NCI-H526 (cell line): ENCODE results near the gene RIC1.
"Not testable (repeated sequence)": the region's sequence is repeated elsewhere in the genome, so short reads cannot be mapped to it uniquely, and the experiment has no call there.

Experiments used
- DNase-seq, 2 experiments: peaks; one replicate each; lab custom pipeline; 2025; lab: John Stamatoyannopoulos, UW

RIC1 gene, protein sequence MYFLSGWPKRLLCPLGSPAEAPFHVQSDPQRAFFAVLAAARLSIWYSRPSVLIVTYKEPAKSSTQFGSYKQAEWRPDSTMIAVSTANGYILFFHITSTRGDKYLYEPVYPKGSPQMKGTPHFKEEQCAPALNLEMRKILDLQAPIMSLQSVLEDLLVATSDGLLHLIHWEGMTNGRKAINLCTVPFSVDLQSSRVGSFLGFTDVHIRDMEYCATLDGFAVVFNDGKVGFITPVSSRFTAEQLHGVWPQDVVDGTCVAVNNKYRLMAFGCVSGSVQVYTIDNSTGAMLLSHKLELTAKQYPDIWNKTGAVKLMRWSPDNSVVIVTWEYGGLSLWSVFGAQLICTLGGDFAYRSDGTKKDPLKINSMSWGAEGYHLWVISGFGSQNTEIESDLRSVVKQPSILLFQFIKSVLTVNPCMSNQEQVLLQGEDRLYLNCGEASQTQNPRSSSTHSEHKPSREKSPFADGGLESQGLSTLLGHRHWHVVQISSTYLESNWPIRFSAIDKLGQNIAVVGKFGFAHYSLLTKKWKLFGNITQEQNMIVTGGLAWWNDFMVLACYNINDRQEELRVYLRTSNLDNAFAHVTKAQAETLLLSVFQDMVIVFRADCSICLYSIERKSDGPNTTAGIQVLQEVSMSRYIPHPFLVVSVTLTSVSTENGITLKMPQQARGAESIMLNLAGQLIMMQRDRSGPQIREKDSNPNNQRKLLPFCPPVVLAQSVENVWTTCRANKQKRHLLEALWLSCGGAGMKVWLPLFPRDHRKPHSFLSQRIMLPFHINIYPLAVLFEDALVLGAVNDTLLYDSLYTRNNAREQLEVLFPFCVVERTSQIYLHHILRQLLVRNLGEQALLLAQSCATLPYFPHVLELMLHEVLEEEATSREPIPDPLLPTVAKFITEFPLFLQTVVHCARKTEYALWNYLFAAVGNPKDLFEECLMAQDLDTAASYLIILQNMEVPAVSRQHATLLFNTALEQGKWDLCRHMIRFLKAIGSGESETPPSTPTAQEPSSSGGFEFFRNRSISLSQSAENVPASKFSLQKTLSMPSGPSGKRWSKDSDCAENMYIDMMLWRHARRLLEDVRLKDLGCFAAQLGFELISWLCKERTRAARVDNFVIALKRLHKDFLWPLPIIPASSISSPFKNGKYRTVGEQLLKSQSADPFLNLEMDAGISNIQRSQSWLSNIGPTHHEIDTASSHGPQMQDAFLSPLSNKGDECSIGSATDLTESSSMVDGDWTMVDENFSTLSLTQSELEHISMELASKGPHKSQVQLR (N-terminal part only)

GRCh38 chr9:5628530-5629311, at the start of gene RIC1:
Gene RIC1, plus strand, starts transcription at chr9:5629107. Its CDS starts 203 bp downstream, at chr9:5629310.
- DNase-seq, result peak; percentile 77 to 92

- DNase-seq, result no peak
Measured at GRCh38 chr9:5579881-5580280, 49.0 kb upstream of the RIC1 start.

GRCh38 chr9:5580650-5581049, 48.3 kb upstream of the RIC1 start:
- no peak for DNase-seq

GRCh38 chr9:5581706-5582105, 47.2 kb upstream of the RIC1 start:
- not testable (repeated sequence) for DNase-seq

GRCh38 chr9:5582835-5583195, 46.1 kb upstream of the RIC1 start:
- no peak for DNase-seq

DNA sequence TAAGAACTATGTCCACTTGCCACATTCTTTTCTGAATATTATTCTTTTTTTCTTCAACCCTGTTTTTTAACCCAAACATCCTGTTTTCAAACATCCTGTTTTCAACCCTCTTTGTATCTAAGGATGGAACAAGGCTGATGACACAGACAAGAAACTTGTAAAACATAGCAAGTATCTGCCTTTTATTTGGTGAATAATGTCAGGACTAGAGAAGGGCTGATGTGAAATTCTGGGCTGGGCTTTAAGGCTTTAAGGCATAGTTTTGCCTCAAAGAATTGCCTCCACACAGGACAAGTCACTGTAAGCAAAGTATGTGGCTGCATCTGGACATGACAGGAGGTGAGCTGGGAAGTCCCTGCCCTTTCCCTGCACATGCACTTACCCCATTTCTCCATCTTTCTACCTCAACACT, 42.5 kb upstream of the RIC1 start:
- DNase-seq, result no peak

DNA sequence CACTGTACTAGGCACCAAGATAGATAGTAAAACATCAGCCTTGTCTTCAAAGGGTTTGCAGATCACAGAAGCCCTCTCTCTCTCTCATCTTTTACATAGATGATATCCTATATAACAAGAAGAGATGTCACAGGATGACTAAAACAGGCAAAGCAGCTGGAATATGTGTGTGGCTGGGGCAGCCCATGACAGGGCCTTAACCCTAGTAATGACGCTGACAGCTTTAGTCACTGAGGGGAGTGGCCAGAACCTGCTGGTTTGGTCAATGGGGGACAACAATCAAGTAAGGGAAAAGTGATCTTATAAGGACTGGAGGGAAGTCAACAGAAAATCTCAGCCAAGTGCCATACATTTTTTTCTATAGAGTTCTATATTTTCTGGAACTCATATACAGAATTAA, 41.9 kb upstream of the RIC1 start:
- DNase-seq, result no peak

DNA sequence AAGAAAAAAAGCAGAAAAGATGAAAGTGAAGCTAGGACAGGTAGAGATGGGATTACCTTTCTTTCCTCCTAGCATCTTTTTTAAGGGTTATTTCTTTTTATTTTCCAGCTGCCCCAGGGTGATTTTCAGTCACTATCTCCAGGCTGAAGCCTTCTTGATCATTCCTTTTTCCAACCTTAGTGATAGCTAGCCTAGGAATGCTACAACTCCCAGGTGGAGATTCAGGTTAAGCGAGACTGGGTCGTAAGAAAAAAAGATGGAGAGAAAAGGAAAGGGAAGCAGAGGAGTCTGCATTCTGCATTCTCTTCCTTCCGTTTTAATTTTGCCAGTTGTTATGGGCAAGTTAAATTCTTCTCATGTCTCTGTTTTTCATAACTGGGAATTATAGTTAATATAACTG, 36.7 kb upstream of the RIC1 start:
- no peak for DNase-seq

GRCh38 chr9:5592904-5593303, 36.0 kb upstream of the RIC1 start:
- DNase-seq, result no peak

- no peak for DNase-seq
Measured at GRCh38 chr9:5593904-5594303, 35.0 kb upstream of the RIC1 start.

GRCh38 chr9:5596173-5596572, 32.7 kb upstream of the RIC1 start:
- DNase-seq, result no peak

- DNase-seq, result no peak
Measured at GRCh38 chr9:5608298-5609225, 20.3 kb upstream of the RIC1 start.

GRCh38 chr9:5609226-5609596, 19.7 kb upstream of the RIC1 start:
- DNase-seq, result no peak

- DNase-seq, result no peak
Measured at GRCh38 chr9:5610491-5610890, 18.4 kb upstream of the RIC1 start.

DNA sequence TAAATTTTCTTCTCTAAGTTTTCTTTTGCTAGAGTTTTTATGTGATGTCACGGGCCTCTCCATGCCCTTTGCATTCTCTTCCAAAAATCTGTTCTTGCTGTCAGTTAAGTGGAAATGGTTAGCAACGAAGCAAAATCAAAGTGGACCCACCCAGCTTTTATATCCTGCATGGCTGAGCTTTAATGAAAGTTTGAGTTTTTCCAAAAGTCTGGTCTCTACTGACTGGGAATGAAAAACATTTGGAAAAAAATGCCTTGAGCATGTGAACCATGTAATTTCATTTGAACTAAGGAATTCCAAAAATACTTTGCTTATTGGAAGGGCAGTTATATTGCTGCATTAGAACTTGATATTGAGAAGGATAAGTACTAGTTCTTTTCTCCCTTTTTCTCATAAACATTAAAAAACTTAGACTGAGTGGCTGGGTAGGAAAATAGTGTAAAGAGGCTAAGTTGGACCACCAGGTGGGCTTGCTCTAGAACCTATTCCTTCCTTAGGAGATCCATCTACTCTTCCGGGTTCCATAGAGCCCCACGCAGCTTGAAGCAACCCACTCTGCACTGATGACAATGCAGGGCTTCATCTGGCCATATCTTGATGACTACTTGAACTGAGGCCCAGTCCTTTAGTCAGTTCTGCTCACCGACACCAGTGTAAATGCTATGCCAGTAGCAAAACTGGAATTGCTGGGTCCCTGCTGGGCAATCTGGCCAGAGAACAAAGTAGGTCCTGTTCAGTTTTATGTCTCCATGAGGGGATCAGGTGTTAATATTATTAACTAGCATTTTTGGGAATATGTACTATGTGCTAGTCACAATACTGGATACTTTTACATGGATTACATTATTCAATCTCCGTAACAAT, 17.4 kb upstream of the RIC1 start:
- DNase-seq, result no peak

DNA sequence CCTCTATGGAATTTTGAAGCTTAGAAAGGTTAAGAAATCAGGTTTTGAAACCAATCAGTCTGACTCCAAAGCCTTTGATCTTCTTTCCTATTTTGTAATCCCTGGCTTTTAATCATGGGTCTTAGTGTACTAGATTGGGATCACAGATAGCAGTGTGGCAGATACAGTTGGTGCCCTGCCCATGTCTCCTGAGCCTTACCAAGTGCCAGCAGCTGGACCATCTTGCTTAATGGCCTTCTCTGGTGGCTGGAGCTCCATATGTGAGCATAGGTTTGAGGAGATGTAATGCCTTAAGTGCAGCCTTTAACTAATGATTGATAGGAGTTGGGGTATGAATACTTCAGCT, 16.7 kb upstream of the RIC1 start:
- DNase-seq, result no peak

DNA sequence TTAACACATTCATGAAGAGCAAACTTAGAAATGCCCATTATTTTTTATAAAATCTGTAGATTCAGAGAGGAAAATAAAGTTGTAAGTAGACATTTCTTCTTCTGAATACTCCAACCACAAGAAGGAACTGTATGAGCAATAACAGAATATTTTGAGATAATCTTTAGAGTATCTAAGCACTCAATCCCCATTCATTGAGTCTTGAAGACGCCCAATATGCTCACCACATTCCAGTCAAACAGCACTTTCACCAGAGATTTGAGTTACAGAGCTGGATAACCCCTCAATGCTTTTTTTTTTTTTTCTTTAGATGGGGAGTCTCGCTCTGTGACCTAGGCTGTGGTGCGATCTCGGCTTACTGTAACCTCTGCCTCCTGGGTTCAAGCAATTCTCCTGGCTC, 14.7 kb upstream of the RIC1 start:
- no peak for DNase-seq

DNA sequence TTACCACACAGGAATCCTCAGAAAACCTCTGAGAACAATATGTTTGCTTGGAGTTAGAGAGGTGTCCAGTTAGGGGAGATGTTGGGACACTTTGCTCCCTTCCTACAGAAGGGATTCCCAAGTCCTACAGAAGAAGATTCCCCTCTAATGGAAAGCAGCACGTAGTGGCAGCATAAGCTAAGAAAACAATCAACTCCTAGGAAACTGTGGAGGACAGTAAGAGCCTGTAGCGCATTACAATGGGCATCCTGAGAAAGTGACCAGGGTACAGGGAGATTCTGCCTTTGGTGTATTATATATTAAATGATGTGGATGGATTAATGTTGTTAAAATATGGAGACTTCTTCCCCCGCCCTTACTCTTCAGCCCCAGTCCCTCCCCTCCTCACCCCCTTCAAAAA, 13.9 kb upstream of the RIC1 start:
- DNase-seq, result no peak

DNA sequence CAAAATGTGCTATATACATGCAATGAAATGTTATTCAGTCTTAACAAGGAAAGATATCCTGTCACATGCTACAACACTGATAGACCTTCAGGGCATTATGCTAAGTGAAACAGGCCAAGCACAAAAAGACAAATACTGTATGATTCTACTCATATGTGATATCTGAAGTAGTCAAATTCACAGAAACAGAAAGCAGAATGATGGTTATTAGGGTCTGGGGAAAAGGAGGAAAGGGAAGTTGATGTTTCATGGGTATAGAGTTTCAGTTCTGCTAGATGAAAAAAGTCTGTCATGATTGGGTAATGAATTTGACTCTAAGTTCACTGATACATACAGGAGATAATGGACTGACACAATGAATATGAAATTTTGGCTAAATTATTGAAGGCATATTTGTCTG, 11.2 kb upstream of the RIC1 start:
- no peak for DNase-seq

- no peak for DNase-seq
Measured at GRCh38 chr9:5620494-5620893, 8.4 kb upstream of the RIC1 start.
